NCI-H510A treated with DMSO at 0.1 percent for 48 hours (cell line): ENCODE measurements around the gene SLC24A4.
"Not testable (repeated sequence)": the region's sequence is repeated elsewhere in the genome, so short reads cannot be mapped to it uniquely, and the experiment has no call there.

Experiments
- DNase-seq: peaks from one replicate; lab custom pipeline; 2025; lab: John Stamatoyannopoulos, UW

SLC24A4 gene

DNA sequence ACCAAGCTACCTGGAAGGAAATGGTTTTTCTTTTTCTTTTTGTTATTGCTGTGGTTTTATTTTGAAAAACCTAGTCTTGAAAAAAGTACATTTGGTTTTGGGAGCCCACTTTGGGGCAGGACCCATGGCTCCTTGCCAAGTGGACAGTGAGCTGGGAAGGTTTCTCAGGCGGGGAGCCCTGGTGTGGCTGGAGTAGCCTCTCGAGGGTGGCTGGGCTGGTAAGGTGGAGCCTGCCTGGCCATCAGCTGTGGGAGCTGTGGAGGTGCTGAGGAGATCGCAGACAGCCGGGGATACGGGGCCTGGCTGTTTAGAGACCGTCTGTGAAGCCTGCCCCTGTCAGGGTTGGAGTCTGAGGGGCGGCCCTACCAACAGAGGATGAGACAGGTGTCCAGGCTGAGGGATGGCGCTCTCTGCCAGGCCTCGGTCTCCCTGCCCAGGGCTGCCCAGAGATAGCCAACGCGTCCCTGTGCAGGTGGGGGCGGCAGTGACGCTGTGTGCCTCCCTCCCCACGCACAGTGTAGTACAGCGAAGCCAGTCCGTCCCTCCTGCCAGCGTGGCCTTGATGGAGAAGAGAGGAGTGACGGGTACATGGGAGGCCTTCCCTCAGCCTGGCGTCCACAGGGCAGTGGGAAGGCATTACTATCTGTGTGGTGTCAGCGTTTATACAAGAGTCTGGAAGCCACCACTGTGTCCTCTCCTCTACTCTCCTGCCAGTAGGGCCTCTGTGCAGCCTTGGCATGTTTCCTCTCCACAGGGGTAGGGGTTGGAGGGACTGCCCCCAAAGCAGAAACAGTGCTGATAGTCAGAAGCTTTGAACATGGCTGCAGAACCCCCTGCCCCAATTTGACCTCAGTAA, 196.5 kb downstream of the SLC24A4 start:
- no peak for DNase-seq

DNA sequence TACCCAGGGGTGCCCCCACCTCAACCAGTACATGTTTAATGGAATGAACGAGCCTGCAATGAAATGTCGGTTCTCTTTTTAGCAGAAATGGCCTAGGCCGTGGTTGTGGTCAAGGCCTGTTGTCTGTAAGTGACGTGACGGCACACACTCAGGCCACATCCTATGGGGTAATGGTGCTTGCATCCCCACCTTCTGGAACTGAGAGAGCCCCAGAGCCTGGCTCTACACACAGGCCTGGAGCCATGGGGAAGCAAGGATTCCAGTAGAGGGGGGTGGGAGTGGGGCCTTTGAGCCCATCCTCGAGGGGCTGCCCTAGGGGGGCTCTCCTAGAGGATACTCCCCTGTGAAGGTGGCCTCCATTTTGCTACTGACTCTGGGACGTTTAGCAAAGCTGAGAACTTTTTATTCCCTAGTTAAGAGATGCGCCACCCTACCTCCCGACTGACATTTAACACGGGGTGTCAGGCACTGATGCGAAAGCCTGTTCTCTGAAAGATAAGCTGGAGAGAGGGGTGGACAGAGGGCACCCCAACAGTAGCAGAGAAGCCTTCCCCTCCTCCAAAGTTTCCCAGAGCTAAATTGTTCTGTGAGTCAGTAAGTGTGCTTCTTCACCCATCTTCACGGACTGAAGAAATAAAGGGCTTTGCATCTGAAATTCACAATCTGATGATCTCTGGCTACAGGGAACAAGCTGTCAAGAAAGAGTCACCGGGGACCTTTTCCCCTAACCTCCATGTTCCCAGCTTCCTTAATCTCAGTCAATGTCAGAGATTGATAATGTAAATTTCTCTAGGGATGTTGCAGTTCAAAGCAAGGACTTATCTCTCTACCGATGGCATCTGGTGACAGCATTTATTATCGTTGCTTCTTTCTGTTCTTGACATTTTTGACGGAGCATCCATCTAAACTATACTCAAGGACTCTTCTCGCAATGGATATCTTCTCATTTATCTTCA, 197.4 kb downstream of the SLC24A4 start:
- DNase-seq = no peak

DNA sequence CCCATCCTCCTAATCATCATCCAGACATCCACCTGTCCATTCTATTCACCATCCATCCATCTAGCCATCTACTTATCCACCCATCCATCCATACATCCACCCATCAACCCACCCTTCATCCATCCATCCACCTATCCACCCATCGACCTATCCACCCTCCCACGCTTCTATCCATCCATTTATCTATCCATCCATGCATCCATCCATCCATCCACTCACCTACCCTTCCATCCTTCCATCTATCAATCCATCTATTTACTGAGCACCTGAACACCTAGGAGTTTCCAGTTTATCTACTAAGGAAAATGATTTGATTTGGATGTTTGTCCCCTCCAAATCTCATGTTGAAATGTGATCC, 198.1 kb downstream of the SLC24A4 start:
- no peak for DNase-seq

DNA sequence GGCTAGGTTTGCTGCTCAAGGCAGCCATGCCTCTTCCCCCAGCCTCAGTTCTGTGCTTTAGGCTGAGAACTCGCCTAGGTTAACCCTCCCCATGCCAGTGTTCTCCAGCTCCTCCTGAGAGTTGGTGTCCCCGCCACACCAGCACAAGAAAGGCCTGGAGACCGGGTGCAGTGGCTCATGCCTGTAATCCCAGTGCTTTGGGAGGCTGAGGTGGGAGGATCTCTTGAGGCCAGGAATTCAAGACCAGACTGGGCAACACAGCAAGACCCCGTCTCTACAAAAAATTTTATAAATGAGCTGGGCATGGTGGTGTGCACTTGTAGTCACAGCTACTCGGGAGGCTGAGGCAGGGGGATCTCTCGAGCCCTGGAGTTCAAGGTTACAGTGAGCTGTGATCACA, 200.8 kb downstream of the SLC24A4 start:
- DNase-seq = no peak

- no peak for DNase-seq
Measured at GRCh38 chr14:92524602-92525185, 201.7 kb downstream of the SLC24A4 start.

DNA sequence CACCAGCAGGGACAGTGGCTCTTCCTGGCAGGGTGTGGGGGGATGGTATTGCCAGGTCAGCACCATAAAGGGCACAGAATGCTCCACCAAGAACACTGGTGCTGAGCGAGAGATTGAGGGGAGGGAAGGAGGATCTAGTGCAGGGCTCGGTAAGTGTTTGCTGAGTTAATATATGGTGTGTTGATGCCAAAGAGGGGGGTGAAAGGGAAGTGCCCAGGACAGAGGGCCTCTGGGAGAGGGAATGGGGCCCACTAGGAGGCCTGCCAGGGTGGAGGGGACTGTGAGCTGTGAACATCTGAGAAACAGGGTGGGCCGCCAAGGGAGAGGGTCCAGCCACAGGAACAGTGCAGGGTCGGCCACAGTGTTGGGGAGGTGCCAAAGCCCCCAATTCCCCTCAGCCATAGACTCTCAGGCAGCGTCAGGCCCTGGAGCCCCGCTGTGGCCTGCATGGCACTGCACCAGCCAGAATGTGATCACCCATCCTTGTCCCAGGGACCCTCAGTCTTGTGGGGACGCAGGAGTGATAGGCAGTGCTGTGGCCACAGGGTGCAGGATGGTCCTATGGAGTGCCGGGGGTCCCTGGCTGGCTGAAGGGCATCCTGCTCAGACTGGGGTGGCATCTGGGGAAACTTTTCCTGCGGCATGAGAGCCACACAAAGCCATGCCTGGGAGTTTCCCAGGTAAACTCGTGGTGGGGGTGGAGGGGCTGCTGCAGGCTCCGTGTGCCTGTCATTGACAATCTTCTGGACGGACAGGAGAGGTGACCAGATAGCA, 202.5 kb downstream of the SLC24A4 start:
- DNase-seq = no peak

GRCh38 chr14:92527721-92528120, 204.8 kb downstream of the SLC24A4 start:
- DNase-seq = no peak

DNA sequence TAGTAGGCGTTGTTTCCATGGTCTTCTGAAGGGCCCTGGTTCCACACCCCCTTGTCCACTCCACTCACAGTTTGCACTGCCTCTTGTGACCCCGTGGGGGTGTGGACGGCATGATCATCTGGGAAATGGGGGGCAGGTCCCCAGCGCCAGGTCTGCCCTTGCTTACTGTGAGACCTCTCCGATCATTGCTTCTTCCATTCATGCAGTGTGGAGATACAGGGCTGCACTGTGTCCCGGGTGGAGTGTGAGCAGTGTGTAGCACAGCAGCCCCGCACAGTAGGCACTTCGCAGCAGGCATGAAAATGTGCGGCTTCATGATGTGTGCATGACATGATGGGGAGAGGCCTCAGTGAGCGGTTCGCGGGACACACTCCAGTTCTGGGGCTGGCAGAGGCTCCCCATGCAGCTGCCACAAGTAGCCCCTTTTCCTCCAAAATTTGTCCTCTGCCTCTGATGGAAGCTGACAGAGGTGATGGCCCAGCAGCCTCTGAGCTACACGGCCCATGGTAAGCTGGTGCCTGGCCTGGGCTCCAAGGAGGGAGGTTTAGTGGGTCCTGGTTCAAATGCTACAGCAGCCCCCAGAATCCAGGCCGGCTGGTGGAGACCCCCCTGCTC, 205.6 kb downstream of the SLC24A4 start:
- no peak for DNase-seq

GRCh38 chr14:92529903-92530302, 206.9 kb downstream of the SLC24A4 start:
- no peak for DNase-seq

DNA sequence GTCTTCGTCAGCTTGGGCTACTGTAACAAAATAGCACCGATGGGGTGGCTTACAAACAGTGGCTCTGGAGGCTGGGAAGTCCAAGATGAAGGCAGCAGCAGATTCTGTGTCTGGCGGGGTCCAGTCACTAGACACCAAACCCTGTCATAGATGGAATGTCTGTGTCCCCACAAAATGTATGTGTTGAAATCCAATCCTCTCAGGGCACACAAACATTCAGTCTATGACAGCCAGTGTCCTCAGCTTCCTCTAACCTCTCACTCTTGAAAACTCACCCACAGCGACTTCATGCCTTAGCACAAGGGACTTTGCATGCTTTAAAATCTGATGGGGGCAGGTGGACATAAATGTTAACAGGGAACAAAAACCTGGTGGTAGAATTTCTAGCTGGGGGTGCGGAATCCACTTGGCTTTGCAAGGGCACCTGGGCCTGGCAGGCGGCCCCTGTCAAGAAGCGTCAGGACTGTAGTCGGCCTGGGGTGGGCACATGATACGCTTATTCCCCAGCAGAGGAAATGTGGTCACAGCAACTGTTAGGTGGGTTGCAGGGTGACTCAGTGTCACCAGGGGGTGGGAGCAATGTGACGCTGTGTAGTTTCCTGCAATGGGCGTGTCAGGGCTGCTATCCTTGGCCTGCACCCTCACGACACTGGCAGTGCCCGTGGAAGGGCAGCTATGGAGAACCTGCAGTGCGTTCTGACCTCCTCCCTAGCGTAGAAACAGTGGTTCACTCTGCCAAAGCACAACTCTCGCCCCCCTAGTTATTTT, 208.3 kb downstream of the SLC24A4 start:
- DNase-seq = no peak

DNA sequence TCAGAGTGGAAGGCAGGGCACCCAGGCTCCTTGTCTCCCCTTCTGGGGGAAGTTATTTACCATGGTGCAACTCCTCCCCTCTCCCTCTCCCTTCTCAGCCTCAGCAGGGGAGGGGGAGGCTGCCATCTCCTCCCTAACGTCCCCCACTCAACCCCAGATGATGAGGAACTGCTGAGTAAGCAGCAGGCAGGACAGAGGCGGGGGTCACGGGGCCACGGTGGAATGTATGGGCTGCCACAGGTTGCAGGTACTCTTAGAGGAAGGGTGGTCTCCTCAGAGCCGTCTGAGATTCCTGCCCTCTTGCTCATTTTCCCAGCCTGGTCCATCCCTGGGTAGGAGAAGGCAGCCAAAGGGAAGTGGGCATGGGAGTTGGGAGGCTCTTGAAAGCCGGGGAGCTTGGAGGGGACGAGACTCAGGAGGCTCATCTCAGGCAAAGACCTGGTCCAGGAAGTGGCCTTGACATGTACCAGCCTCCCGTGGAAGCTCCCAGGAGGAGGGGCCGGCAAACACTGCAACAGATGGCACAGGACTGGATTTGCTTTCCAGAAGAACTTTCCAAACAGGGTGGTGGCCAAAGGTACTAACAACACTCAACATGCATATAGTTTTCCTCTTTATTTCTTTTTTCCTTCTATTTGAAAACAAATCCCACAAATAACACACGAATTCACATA, 209.7 kb downstream of the SLC24A4 start:
- DNase-seq = no peak

DNA sequence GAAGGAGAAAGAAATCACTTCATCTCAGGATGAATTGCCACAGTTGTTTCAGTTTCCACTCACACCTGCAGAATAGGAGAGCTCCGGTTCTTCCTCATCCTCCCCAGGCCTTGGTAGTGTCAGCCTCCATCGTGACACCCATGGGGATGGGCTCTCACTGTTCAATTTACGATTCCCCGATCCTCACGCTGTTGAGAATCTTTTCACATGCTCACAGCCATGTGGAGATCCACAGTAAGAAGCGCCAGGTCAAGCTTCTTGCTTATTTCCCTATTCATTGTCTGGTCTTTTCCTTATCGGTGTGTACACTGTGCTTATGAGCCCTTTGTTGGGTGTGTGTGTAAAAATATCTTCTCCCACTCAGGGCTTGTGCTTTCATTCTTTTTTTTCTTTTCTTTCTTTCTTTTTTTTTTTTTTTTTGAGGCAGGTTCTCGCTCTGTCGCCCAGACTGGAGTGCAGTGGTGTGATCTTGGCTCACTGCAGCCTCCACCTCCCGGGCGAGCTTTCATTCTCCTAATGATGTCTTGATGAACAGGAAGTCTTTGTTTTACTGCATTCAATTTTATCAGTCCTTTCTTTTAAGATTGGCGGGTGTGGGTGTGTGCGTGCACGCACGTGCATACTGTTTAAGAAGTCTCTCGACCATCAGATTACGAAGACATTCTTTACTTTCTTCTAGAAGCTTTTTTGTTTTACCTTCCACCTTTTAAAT, 212.1 kb downstream of the SLC24A4 start:
- no peak for DNase-seq

DNA sequence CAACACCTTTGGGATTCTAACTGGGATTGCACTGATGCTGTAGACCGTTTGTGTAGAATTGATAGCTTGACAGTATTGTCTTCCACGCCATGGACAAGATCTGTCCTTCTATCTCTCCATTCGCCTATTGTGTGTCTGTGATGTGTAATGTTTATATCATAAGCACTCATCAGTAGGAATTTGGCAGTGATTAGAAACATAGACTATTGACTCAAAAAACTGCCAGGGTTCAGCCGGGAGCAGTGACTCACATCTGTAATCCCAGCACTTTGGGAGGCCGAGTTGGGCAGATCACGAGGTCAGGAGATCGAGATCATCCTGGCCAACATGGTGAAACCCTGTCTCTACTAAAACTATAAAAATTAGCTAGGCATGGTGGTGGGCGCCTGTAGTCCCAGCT, 213.3 kb downstream of the SLC24A4 start:
- not testable (repeated sequence) for DNase-seq

GRCh38 chr14:92538412-92538985, 215.5 kb downstream of the SLC24A4 start:
- DNase-seq = no peak

DNA sequence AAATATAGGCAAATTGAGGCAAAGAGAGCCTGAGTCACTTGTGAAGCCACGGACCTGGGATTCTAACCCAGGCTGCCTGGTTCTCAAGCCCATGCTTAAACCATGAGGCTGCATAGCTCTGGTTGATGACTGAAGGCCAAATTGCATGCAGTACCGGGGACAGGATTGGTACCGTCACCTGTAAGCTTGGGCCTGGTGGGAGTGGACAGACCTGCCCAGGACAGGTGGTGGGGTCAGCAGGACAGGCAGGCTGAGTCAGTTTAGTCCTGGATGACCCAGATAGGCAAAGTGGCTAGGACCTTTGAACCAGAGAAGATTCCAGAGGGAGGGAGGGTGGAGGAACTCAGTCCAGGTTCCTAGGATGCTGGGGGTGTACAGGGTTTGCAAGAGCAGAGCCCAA, 216.5 kb downstream of the SLC24A4 start:
- no peak for DNase-seq

DNA sequence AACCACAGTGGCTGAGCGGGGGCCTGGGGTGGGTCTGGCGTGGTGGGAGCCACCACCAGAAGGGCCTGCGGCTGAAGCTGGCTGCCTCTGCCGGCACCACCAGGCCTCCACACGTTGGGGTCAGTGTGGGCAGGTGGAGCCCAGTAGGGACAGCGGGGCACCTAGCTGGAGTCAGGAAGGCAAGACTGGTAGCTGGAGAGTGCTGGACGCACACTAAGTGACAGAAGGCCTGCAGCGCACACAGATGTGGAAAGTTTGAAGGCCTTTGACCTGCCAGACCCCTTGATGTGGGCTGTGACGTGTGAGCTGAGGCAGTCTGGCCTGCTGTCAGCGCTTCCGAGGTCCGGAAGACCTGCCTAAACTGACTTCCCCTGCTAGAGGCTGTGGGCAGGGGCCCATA, 216.9 kb downstream of the SLC24A4 start:
- DNase-seq = no peak

DNA sequence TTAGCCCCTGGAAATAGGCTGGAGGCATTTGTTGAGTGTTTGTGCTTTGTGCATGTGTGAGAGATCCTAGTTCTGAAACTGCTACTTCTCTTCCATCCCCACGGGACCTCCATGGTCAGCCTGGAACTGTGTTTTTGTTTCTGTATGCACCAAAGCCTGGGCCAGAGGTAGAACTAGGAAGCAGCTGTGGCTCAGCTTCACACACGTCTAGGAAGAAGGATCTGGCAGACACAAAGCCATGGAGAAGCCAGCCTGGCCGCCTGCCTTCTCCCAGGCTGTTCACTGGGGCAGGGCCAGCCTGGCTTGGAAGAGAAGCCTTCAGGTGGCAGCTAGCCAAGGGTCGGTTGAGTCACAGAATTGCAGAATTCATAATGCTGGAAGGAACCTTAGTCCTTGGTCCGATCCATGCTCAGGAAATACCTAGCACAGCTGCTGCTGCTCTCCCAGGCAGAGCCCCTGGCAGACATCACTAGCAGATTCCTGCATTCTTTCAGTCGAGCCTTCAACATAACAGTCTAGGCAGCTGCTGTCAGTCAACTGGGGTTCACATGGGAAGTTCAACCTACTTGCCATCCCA, 217.6 kb downstream of the SLC24A4 start:
- DNase-seq = no peak

DNA sequence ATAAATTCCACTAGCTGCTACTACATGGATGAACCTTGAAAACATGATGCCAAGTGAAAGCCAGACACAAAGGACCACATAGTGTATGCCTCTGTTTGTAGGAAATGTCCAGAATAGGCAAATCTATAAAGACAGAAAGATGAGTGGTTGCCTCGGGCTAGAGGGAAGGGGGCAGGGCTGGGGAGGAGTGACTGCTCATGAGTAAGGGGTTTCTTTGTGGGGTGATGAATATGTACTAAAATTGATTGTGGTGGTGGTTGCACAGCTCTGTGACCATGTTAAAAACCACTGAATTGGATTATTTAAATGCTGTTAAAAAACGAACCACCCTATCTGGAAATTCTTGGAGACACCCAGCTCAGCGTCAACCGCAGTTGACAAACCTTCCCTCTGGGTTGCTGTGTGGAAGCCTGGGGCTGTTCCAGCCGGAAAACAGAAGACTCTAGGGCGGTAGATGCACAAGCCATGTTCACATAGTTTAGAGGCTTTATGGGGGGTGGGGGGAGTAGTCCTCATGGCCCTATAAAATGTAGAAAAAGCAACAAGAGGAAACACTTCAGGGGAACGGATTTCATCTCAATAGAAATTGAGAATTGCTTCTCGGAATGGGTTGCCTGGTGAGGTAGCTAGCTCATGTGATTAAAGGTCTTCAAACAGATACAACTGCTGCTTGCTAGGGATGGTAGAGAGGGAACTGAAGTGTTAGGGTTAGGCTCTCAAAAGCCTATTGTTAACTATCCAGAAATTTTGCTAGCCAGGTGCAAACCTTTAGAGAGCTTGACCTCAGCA, 220.0 kb downstream of the SLC24A4 start:
- no peak for DNase-seq
